Activated CD4-positive, alpha-beta T cell treated with anti-CD3 and anti-CD28 coated beads, Interleukin-2, amount 50 U/mL, for 16 hours (primary cell): Measurements from ENCODE around the gene GALNT12.

Experiments used
- DNase-seq: peaks from one replicate; pipeline ENCODE4 v3.0.0-alpha.2; 2020

GALNT12 gene

GRCh38 chr9:98834386-98834785 lies 26.9 kb downstream of the GALNT12 start:
- no peak for DNase-seq

- no peak for DNase-seq
Observed at GRCh38 chr9:98836206-98836605, 28.7 kb downstream of the GALNT12 start.

- no peak for DNase-seq
Observed at GRCh38 chr9:98837516-98837915, 30.0 kb downstream of the GALNT12 start.

- no peak for DNase-seq
Observed at GRCh38 chr9:98838155-98838867, 30.8 kb downstream of the GALNT12 start.

- no peak for DNase-seq
Observed at GRCh38 chr9:98838868-98839565, 31.5 kb downstream of the GALNT12 start.

GRCh38 chr9:98839724-98840123 lies 32.3 kb downstream of the GALNT12 start:
- no peak for DNase-seq

- DNase-seq, result no peak
Observed at GRCh38 chr9:98842510-98842909, 35.0 kb downstream of the GALNT12 start.

GRCh38 chr9:98846081-98846480 lies 38.6 kb downstream of the GALNT12 start:
- DNase-seq, result no peak

- DNase-seq, result no peak
Observed at GRCh38 chr9:98846879-98847278, 39.4 kb downstream of the GALNT12 start.

GRCh38 chr9:98848450-98849149 lies 41.1 kb downstream of the GALNT12 start:
- peak; percentile 81 for DNase-seq

GRCh38 chr9:98849563-98849962 lies 42.1 kb downstream of the GALNT12 start:
- no peak for DNase-seq

GRCh38 chr9:98850851-98851729 lies 43.6 kb downstream of the GALNT12 start:
- no peak for DNase-seq

GRCh38 chr9:98851730-98852459 lies 44.4 kb downstream of the GALNT12 start:
- peak; percentile 42 for DNase-seq

GRCh38 chr9:98852460-98852734 lies 44.9 kb downstream of the GALNT12 start:
- no peak for DNase-seq

GRCh38 chr9:98852961-98853360 lies 45.5 kb downstream of the GALNT12 start:
- no peak for DNase-seq

GRCh38 chr9:98854266-98854665 lies 46.8 kb downstream of the GALNT12 start:
- no peak for DNase-seq

- no peak for DNase-seq
Observed at GRCh38 chr9:98855592-98855991, 48.1 kb downstream of the GALNT12 start.

GRCh38 chr9:98856982-98857381 lies 49.5 kb downstream of the GALNT12 start:
- DNase-seq, result no peak

- no peak for DNase-seq
Observed at GRCh38 chr9:98859941-98860340, 52.5 kb downstream of the GALNT12 start.

- no peak for DNase-seq
Observed at GRCh38 chr9:98860871-98861293, 53.4 kb downstream of the GALNT12 start.

GRCh38 chr9:98861781-98862504 lies 54.5 kb downstream of the GALNT12 start:
- no peak for DNase-seq

GRCh38 chr9:98862936-98863335 lies 55.5 kb downstream of the GALNT12 start:
- no peak for DNase-seq
